Islet of Langerhans (tissue), 1 donor: ENCODE results near the gene SLC22A14.
"Not testable (repeated sequence)": the region's sequence is repeated elsewhere in the genome, so short reads cannot be mapped to it uniquely, and the experiment has no call there.

Source experiments
- FAIRE-seq: peaks from one replicate; lab custom pipeline; 2011; peaks lifted over from hg19 to GRCh38; lab: Jason Lieb, UNC

Gene SLC22A14

GRCh38 chr3:38281895-38282686, at the start of gene SLC22A14:
Gene SLC22A14 (plus strand): TSS chr3:38282294. CDS start chr3:38306027, 23,733 bp downstream.
- FAIRE-seq, result no peak

GRCh38 chr3:38232701-38233100, 49.4 kb upstream of the SLC22A14 start:
- no peak for FAIRE-seq

- FAIRE-seq, result no peak
These were observed 46.6 kb upstream of the SLC22A14 start for GRCh38 chr3:38235466-38235865.

- FAIRE-seq, result no peak
These were observed 43.6 kb upstream of the SLC22A14 start for GRCh38 chr3:38238416-38239008.

- FAIRE-seq, result not testable (repeated sequence)
These were observed 39.3 kb upstream of the SLC22A14 start for GRCh38 chr3:38242812-38243211.

- no peak for FAIRE-seq
These were observed 36.2 kb upstream of the SLC22A14 start for GRCh38 chr3:38245930-38246329.

- peak; percentile 62 for FAIRE-seq
These were observed 34.6 kb upstream of the SLC22A14 start for GRCh38 chr3:38247366-38248035.

GRCh38 chr3:38250198-38250597, 31.9 kb upstream of the SLC22A14 start:
- no peak for FAIRE-seq

GRCh38 chr3:38251197-38251596, 30.9 kb upstream of the SLC22A14 start:
- no peak for FAIRE-seq

GRCh38 chr3:38253704-38254103, 28.4 kb upstream of the SLC22A14 start:
- FAIRE-seq, result no peak

GRCh38 chr3:38254872-38255271, 27.2 kb upstream of the SLC22A14 start:
- no peak for FAIRE-seq

- no peak for FAIRE-seq
These were observed 26.5 kb upstream of the SLC22A14 start for GRCh38 chr3:38255627-38256026.

- FAIRE-seq, result no peak
These were observed 24.5 kb upstream of the SLC22A14 start for GRCh38 chr3:38257583-38257982.

GRCh38 chr3:38260474-38260873, 21.6 kb upstream of the SLC22A14 start:
- FAIRE-seq, result no peak

- FAIRE-seq, result no peak
These were observed 17.7 kb upstream of the SLC22A14 start for GRCh38 chr3:38264353-38264771.

- FAIRE-seq, result no peak
These were observed 17.3 kb upstream of the SLC22A14 start for GRCh38 chr3:38264779-38265178.

- FAIRE-seq, result no peak
These were observed 16.3 kb upstream of the SLC22A14 start, which contains the start of gene SLC22A13 for GRCh38 chr3:38265604-38266307. Gene SLC22A13 (plus strand): TSS chr3:38265812. CDS start chr3:38265861, 49 bp downstream.

- FAIRE-seq, result no peak
These were observed 15.3 kb upstream of the SLC22A14 start for GRCh38 chr3:38266810-38267209.

- no peak for FAIRE-seq
These were observed 14.4 kb upstream of the SLC22A14 start for GRCh38 chr3:38267662-38268061.

- FAIRE-seq, result no peak
These were observed 14.0 kb upstream of the SLC22A14 start for GRCh38 chr3:38268087-38268486.

GRCh38 chr3:38268522-38268921, 13.6 kb upstream of the SLC22A14 start:
- FAIRE-seq, result no peak

- no peak for FAIRE-seq
These were observed 11.5 kb upstream of the SLC22A14 start for GRCh38 chr3:38270606-38271005.

GRCh38 chr3:38271553-38271952, 10.5 kb upstream of the SLC22A14 start:
- no peak for FAIRE-seq
